HTERT RPE-1 (cell line): Measurements from ENCODE around the gene CT45A10.
"Not testable (repeated sequence)": the region's sequence is repeated elsewhere in the genome, so short reads cannot be mapped to it uniquely, and the experiment has no call there.

Experiments used
- in situ Hi-C: fragments of 300-500 bp; cut with MboI; formaldehyde crosslinking; loops from 4 replicates; pipeline ENCODE4 v1.14.3; 2020; ENCODE audit warnings: low sequenced_read_pairs

CT45A10 gene

GRCh38 chrX:135893294-135893817 lies at the start of gene CT45A10, which contains the start of gene SAGE1:
Gene CT45A10, minus strand, starts transcription at chrX:135893444. Its CDS starts 8,100 bp downstream, at chrX:135885344.
Gene SAGE1, plus strand, starts transcription at chrX:135893716. Its CDS starts 2,527 bp downstream, at chrX:135896243.
- in situ Hi-C loops: no loop called here

GRCh38 chrX:135931644-135932487 lies 38.6 kb upstream of the CT45A10 start:
- in situ Hi-C loops: no loop called here

- in situ Hi-C loops: no loop called here
Measured at GRCh38 chrX:135927897-135928296, 34.7 kb upstream of the CT45A10 start.

DNA sequence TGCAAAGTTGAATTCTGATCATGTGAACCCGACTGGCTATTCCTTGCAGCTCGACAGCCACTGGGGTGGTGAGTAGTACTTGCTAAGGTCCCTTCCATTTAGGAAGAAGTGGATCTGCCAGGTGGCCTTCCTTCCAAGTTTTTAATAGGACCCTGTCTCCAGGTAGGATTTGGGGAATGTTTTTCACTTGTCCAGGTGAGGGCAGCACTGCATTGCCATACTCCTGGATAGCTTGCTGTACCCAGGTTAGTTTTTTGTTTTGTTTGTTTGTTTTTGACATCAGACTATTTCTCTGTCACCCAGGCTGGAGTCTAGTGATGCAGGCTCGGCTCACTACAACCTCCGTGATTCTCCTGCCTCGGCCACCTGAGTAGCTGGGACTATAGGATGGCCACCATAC lies 30.1 kb upstream of the CT45A10 start:
- in situ Hi-C loops: no loop called here

- in situ Hi-C loops: not testable (repeated sequence)
Measured at GRCh38 chrX:135920516-135920915, 27.3 kb upstream of the CT45A10 start.

GRCh38 chrX:135914404-135914803 lies 21.2 kb upstream of the CT45A10 start:
- in situ Hi-C loops: no loop called here

- in situ Hi-C loops: no loop called here
Measured at GRCh38 chrX:135910251-135910650, 17.0 kb upstream of the CT45A10 start.

DNA sequence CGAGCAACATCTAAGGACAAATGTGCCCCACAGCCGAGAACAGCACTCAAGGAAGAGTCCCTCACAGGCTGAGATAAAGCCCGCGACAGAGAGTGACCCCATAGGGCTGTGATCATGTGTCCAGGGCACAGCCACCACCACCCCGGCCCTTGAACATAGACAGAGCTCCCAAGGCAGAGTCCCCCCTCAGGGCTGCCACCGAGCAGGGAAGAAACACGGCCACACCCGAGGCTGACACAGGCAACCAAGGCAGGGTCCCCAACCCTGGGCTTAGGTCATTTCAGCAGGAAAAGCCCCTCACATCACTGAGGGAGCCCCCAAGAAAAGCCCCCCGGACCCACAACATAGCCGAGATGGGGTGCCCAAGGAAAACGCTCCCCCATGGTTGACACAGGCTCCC lies 463 bp downstream of the CT45A10 start:
- in situ Hi-C loops: no loop called here

DNA sequence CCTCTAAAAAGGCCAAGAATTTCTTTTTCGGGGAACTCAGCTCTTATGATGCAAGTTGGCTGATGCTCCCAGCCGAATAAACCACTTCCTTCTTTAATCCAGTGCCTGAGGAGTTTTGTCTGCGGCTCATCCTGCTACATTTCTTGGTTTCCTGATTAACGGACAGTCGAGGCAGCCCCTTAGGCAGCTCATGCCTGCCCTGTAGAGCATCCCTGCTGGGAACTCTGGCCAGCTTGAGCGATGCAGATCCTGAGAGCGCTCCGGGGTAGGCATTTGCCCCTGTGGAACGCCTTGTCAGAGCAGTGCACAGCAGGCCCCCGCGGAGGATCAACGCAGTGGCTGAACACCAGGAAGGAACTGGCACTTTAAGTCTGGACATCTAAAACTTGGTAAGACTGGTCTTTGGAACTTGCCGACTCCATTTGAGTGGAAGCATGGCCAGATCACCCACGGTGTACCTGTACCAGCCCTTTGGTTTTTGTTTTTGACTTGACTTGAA lies 3.1 kb downstream of the CT45A10 start:
- in situ Hi-C loops: no loop called here

DNA sequence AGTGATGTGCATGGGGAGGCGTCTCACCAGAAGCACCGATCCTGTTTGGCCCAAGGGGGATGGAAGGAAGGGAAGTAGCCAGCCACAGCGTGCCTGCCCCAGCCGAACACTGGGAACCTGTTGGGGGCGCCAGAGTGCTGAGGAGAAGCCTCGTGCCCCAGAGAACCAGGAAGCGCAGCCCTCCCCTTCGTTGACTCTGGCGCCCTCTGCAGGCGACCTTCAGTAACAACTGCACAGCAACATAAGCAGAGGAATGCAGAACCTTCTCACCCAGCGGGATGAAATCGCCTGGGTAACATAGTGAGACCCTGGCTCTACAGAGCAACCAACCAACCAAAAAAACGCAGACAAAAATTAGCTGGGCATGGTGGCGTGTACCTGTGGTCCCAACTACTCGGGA lies 4.3 kb downstream of the CT45A10 start:
- in situ Hi-C loops: not testable (repeated sequence)

- in situ Hi-C loops: not testable (repeated sequence)
Measured at GRCh38 chrX:135888230-135888629, 5.0 kb downstream of the CT45A10 start.

DNA sequence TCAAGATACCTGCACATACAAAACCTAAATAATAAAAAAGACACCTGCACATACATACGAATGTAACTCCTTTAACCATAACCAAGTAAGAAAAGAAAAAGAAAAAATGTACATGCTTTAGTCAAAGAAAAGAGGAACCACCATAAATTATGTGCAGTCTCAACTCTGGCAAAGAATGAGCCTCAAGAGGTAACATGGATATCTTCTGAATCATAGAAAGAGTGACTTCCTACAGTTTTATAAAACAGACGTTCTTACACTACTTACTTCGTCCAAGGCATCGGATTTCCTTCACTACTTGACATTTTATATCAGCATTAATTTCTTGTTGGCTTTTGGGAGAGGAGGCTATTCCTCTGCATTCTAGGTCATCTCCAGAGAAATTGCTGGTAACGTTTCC lies 10.5 kb downstream of the CT45A10 start:
- in situ Hi-C loops: not testable (repeated sequence)

DNA sequence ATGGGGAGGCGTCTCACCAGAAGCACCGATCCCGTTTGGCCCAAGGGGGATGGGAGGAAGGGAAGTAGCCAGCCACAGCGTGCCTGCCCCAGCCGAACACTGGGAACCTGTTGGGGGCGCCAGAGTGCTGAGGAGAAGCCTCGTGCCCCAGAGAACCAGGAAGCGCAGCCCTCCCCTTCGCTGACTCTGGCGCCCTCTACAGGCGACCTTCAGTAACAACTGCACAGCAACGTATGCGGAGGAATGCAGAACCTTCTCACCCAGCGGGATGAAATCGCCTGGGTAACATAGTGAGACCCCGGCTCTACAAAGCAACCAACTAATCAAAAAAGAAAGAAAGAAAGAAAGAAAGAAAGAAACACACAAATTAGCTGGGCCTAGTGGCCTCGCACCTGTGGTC lies 21.5 kb downstream of the CT45A10 start, which contains the start of gene CT45A9:
TSS of gene CT45A9 (minus strand) at position 101 of the 400 bp plus-strand sequence. CDS start 3,751 bp downstream, outside the sequence.
- in situ Hi-C loops: not testable (repeated sequence)

DNA sequence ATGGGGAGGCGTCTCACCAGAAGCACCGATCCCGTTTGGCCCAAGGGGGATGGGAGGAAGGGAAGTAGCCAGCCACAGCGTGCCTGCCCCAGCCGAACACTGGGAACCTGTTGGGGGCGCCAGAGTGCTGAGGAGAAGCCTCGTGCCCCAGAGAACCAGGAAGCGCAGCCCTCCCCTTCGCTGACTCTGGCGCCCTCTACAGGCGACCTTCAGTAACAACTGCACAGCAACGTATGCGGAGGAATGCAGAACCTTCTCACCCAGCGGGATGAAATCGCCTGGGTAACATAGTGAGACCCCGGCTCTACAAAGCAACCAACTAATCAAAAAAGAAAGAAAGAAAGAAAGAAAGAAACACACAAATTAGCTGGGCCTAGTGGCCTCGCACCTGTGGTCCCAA lies 38.8 kb downstream of the CT45A10 start, which contains the start of gene CT45A8:
TSS of gene CT45A8 (minus strand) at position 101 of the 400 bp plus-strand sequence. CDS start 3,755 bp downstream, outside the sequence.
- in situ Hi-C loops: not testable (repeated sequence)

DNA sequence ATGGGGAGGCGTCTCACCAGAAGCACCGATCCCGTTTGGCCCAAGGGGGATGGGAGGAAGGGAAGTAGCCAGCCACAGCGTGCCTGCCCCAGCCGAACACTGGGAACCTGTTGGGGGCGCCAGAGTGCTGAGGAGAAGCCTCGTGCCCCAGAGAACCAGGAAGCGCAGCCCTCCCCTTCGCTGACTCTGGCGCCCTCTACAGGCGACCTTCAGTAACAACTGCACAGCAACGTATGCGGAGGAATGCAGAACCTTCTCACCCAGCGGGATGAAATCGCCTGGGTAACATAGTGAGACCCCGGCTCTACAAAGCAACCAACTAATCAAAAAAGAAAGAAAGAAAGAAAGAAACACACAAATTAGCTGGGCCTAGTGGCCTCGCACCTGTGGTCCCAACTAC lies 56.1 kb downstream of the CT45A10 start, which contains the start of gene CT45A7:
TSS of gene CT45A7 (minus strand) at position 101 of the 400 bp plus-strand sequence. CDS start 3,747 bp downstream, outside the sequence.
- in situ Hi-C loops: not testable (repeated sequence)
